Skin of body (tissue), 2 donors: ENCODE results near the gene CPVL. TPM values are rescaled to one million over a fixed set of nuclear protein-coding genes. Genes with fewer than 3 reads are reported as not detected.
"Not testable (repeated sequence)": the region's sequence is repeated elsewhere in the genome, so short reads cannot be mapped to it uniquely, and the experiment has no call there.

ENCODE experiments used
- DNase-seq: peaks from one replicate; lab custom pipeline; 2025; lab: John Stamatoyannopoulos, UW
- total RNA-seq: library from RNA; depleted of rRNA; stranded (reverse); fragments of >200 nt; gene quantifications from one replicate; pipeline ENCODE4 v1.2.3, GENCODE V29; 2014

Gene CPVL
- total RNA-seq, 1 donor from 2014 or later = 12.6 TPM

- DNase-seq = not testable (repeated sequence)
These were observed 53.2 kb downstream of the CPVL start for GRCh38 chr7:29093091-29093490.

- DNase-seq = peak; percentile 27
These were observed 54.6 kb downstream of the CPVL start for GRCh38 chr7:29091715-29092114.

GRCh38 chr7:29090836-29091601 lies 55.3 kb downstream of the CPVL start:
- DNase-seq = peak; percentile 45

- DNase-seq = no peak
These were observed 56.1 kb downstream of the CPVL start for GRCh38 chr7:29090151-29090805.

- no peak for DNase-seq
These were observed 58.5 kb downstream of the CPVL start for GRCh38 chr7:29087840-29088170.

- no peak for DNase-seq
These were observed 59.8 kb downstream of the CPVL start for GRCh38 chr7:29086545-29086944.

- no peak for DNase-seq
These were observed 61.5 kb downstream of the CPVL start for GRCh38 chr7:29084832-29085231.

GRCh38 chr7:29080803-29081202 lies 65.5 kb downstream of the CPVL start:
- no peak for DNase-seq

- peak; percentile 74 for DNase-seq
These were observed 67.8 kb downstream of the CPVL start for GRCh38 chr7:29078311-29079260.

- DNase-seq = peak; percentile 40
These were observed 68.5 kb downstream of the CPVL start for GRCh38 chr7:29077854-29078253.

GRCh38 chr7:29077176-29077575 lies 69.2 kb downstream of the CPVL start:
- DNase-seq = peak; percentile 73

GRCh38 chr7:29076631-29077030 lies 69.7 kb downstream of the CPVL start:
- peak; percentile 73 for DNase-seq

- DNase-seq = peak; percentile 78
These were observed 70.7 kb downstream of the CPVL start for GRCh38 chr7:29075606-29076005.

- no peak for DNase-seq
These were observed 75.0 kb downstream of the CPVL start for GRCh38 chr7:29071203-29071874.

- DNase-seq = no peak
These were observed 79.7 kb downstream of the CPVL start for GRCh38 chr7:29066641-29067040.

GRCh38 chr7:29065181-29065857 lies 81.0 kb downstream of the CPVL start:
- no peak for DNase-seq

GRCh38 chr7:29063872-29064271 lies 82.5 kb downstream of the CPVL start:
- DNase-seq = no peak

GRCh38 chr7:29063236-29063635 lies 83.1 kb downstream of the CPVL start:
- DNase-seq = no peak

- DNase-seq = no peak
These were observed 93.0 kb downstream of the CPVL start for GRCh38 chr7:29053105-29053872.

GRCh38 chr7:29046978-29047377 lies 99.4 kb downstream of the CPVL start:
- DNase-seq = no peak
